SU-DHL-6 (cell line): ENCODE data around the gene EIF3J.
A peak's percentile ranks its signal among the peaks of the same experiment; 100 is the strongest.

Experiments
- H2AFZ ChIP-seq: fragments of 200-600 bp; sonication (generic); 2 replicates; pipeline ENCODE4 v1.6.1; 2014; ENCODE audit warnings: low read depth, mild to moderate bottlenecking, moderate library complexity, mixed read lengths, antibody characterized with exemption, low read length; ENCODE audit not compliant: severe bottlenecking
- H3F3A ChIP-seq: fragments of 200-600 bp; shearing (Covaris generic); 2 replicates; pipeline ENCODE4 v1.6.0; 2016; ENCODE audit warnings: antibody characterized with exemption, mild to moderate bottlenecking; ENCODE audit not compliant: insufficient read depth
- H3K27ac ChIP-seq: fragments of 200-600 bp; sonication (generic); 2 replicates; pipeline ENCODE4 v1.5.1; 2016; ENCODE audit warnings: low read depth, mild to moderate bottlenecking, low read length, moderate library complexity, mixed read lengths
- H3K27me3 ChIP-seq: fragments of 200-600 bp; sonication (generic), shearing (Covaris generic); 2 replicates; pipeline ENCODE4 v1.6.0; 2014; ENCODE audit warnings: mild to moderate bottlenecking, low read length
- H3K36me3 ChIP-seq: fragments of 200-600 bp; sonication (generic); 2 replicates; pipeline ENCODE4 v1.6.1; 2014; ENCODE audit warnings: mild to moderate bottlenecking, low read length, mixed read lengths
- H3K4me2 ChIP-seq: fragments of 300-600, 200-600 bp; shearing (Covaris generic), sonication (generic); 2 replicates; pipeline ENCODE4 v1.6.0; 2014; ENCODE audit warnings: low read length, low read depth, mild to moderate bottlenecking; ENCODE audit not compliant: poor library complexity, severe bottlenecking
- H3K4me3 ChIP-seq: fragments of 200-600 bp; sonication (generic); 2 replicates; pipeline ENCODE4 v1.5.1; 2014; ENCODE audit warnings: antibody characterized with exemption, low read length, mild to moderate bottlenecking, mixed read lengths; ENCODE audit not compliant: insufficient read depth, poor library complexity, severe bottlenecking
- H3K79me2 ChIP-seq: fragments of 200-600 bp; sonication (generic); 2 replicates; pipeline ENCODE4 v1.6.1; 2014; ENCODE audit warnings: mild to moderate bottlenecking, low read length, moderate library complexity; ENCODE audit not compliant: insufficient read depth
- H3K9ac ChIP-seq: fragments of 200-600 bp; sonication (generic); 2 replicates; pipeline ENCODE4 v1.7.0; 2014; ENCODE audit warnings: mild to moderate bottlenecking, low read length
- H3K9me2 ChIP-seq: fragments of 200-600 bp; sonication (generic); replicated peaks from 2 replicates; pipeline ENCODE4 v1.6.1; 2014; ENCODE audit warnings: low read length; ENCODE audit not compliant: insufficient read depth
- H3K9me3 ChIP-seq: fragments of 200-600 bp; sonication (generic); 2 replicates; pipeline ENCODE4 v1.6.1; 2014; ENCODE audit warnings: low read length, mixed read lengths; ENCODE audit not compliant: insufficient read depth
- H4K20me1 ChIP-seq: fragments of 200-600 bp; sonication (generic); 2 replicates; pipeline ENCODE4 v1.6.1; 2014; ENCODE audit warnings: low read depth, mild to moderate bottlenecking, antibody characterized with exemption, low read length, moderate library complexity, mixed read lengths
- CTCF ChIP-seq: fragments of 200-600 bp; sonication (generic); IDR thresholded peaks from one replicate; pipeline ENCODE4 v1.5.1; 2017; ENCODE audit warnings: antibody characterized with exemption, mild to moderate bottlenecking, low read length, moderate library complexity; ENCODE audit not compliant: insufficient read depth, poor library complexity, severe bottlenecking
- EZH2phosphoT487 ChIP-seq: fragments of 200-600 bp; sonication (generic), shearing (Covaris generic); conservative IDR thresholded peaks from 2 replicates; pipeline ENCODE4 v1.6.1; 2018; ENCODE audit warnings: mild to moderate bottlenecking, antibody characterized with exemption, low read length, moderate library complexity, mixed read lengths

EIF3J gene

GRCh38 chr15:44591326-44591725, 54.4 kb downstream of the EIF3J start:
- H4K20me1 ChIP-seq, result no peaks in the 10 kb centered on the region
- H3K27me3 ChIP-seq, result no peaks in the 10 kb centered on the region
- no peak overlapping the region for H3K4me3 ChIP-seq
- H3K9ac ChIP-seq, result no peak overlapping the region
- H3K9me3 ChIP-seq, result no peaks in the 10 kb centered on the region
- 0 out of 2 replicates have a peak, but pooled peaks cover 3% of the 10 kb centered on the region for H3F3A ChIP-seq
- H3K36me3 ChIP-seq, result peaks cover 20% of the 10 kb centered on the region; the same call in 1 of the 2 replicates
- no peak overlapping the region for H3K4me2 ChIP-seq
- H3K27ac ChIP-seq, result no peak overlapping the region
- TF ChIP-seq EZH2phosphoT487, result no peak
- TF ChIP-seq CTCF, result no peak
- no peaks in the 10 kb centered on the region for H3K9me2 ChIP-seq
- no peaks in the 10 kb centered on the region for H3K79me2 ChIP-seq
- H2AFZ ChIP-seq, result no peak overlapping the region

GRCh38 chr15:44593042-44593736, 56.2 kb downstream of the EIF3J start:
- H3K4me3 ChIP-seq, result no peak overlapping the region
- H3K36me3 ChIP-seq, result peaks cover 25% of the 10 kb centered on the region; the same call in 1 of the 2 replicates
- no peaks in the 10 kb centered on the region for H3K9me2 ChIP-seq
- no peaks in the 10 kb centered on the region for H3F3A ChIP-seq
- H3K4me2 ChIP-seq, result no peak overlapping the region
- no peaks in the 10 kb centered on the region for H3K27me3 ChIP-seq
- H4K20me1 ChIP-seq, result no peaks in the 10 kb centered on the region
- H3K79me2 ChIP-seq, result no peaks in the 10 kb centered on the region
- H3K9ac ChIP-seq, result no peak overlapping the region
- no peak overlapping the region for H3K27ac ChIP-seq
- H3K9me3 ChIP-seq, result no peaks in the 10 kb centered on the region
- TF ChIP-seq EZH2phosphoT487 (no peak), CTCF (peak; percentile 43)
- H2AFZ ChIP-seq, result no peak overlapping the region

GRCh38 chr15:44595246-44595645, 58.3 kb downstream of the EIF3J start:
- H3K27me3 ChIP-seq, result no peaks in the 10 kb centered on the region
- no peaks in the 10 kb centered on the region for H3F3A ChIP-seq
- no peak for TF ChIP-seq CTCF
- TF ChIP-seq EZH2phosphoT487, result no peak
- H3K9me2 ChIP-seq, result no peaks in the 10 kb centered on the region
- H4K20me1 ChIP-seq, result no peaks in the 10 kb centered on the region
- no peaks in the 10 kb centered on the region for H3K79me2 ChIP-seq
- peaks cover 25% of the 10 kb centered on the region for H3K36me3 ChIP-seq
- H3K9me3 ChIP-seq, result no peaks in the 10 kb centered on the region
- H3K27ac ChIP-seq, result no peak overlapping the region
- H3K4me3 ChIP-seq, result no peak overlapping the region
- no peak overlapping the region for H3K4me2 ChIP-seq
- no peak overlapping the region for H3K9ac ChIP-seq
- H2AFZ ChIP-seq, result no peak overlapping the region
